ENCODE results near the gene CNTN5.

DNA sequence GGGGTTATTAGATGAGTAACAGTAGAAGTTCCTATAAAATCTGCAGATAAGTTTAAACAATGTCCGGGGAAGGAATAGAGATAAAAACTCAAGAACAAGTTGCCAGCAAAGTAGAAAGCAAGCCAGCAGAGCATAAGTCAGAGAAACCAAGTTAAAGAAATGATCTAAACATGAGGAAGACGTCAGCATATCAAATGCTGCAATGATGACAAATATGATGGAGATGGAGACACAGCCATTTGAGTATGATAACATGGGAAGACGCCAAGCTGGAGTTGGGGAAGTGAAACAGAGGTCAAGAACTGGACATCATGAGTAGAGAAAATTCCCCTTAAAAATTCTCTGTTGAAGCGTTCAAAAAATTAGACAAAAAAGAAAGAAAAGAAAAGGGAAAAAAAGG, 571.5 kb downstream of the CNTN5 start:
- TF ChIP-seq, protein P1, sequence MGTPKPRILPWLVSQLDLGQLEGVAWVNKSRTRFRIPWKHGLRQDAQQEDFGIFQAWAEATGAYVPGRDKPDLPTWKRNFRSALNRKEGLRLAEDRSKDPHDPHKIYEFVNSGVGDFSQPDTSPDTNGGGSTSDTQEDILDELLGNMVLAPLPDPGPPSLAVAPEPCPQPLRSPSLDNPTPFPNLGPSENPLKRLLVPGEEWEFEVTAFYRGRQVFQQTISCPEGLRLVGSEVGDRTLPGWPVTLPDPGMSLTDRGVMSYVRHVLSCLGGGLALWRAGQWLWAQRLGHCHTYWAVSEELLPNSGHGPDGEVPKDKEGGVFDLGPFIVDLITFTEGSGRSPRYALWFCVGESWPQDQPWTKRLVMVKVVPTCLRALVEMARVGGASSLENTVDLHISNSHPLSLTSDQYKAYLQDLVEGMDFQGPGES (IDR thresholded peaks at IDR 0.05; ENCODE audit: low read depth, low read length), result no peak
- TF ChIP-seq, protein P2, sequence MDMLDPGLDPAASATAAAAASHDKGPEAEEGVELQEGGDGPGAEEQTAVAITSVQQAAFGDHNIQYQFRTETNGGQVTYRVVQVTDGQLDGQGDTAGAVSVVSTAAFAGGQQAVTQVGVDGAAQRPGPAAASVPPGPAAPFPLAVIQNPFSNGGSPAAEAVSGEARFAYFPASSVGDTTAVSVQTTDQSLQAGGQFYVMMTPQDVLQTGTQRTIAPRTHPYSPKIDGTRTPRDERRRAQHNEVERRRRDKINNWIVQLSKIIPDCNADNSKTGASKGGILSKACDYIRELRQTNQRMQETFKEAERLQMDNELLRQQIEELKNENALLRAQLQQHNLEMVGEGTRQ (IDR thresholded peaks at IDR 0.05; ENCODE audit: borderline replicate concordance, low read depth, low read length), result no peak
- no peak for TF ChIP-seq GATA2 (CRISPR knock-in tag; IDR thresholded peaks at IDR 0.05)
- no peak for TF ChIP-seq EZH2phosphoT487 (IDR thresholded peaks at IDR 0.05; ENCODE audit: borderline replicate concordance, low read depth)
- TF ChIP-seq, protein P3, sequence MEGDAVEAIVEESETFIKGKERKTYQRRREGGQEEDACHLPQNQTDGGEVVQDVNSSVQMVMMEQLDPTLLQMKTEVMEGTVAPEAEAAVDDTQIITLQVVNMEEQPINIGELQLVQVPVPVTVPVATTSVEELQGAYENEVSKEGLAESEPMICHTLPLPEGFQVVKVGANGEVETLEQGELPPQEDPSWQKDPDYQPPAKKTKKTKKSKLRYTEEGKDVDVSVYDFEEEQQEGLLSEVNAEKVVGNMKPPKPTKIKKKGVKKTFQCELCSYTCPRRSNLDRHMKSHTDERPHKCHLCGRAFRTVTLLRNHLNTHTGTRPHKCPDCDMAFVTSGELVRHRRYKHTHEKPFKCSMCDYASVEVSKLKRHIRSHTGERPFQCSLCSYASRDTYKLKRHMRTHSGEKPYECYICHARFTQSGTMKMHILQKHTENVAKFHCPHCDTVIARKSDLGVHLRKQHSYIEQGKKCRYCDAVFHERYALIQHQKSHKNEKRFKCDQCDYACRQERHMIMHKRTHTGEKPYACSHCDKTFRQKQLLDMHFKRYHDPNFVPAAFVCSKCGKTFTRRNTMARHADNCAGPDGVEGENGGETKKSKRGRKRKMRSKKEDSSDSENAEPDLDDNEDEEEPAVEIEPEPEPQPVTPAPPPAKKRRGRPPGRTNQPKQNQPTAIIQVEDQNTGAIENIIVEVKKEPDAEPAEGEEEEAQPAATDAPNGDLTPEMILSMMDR (IDR thresholded peaks at IDR 0.05), result no peak

Data from SK-N-SH (cell line).